ENCODE results near the gene C19orf12.

Gene C19orf12

DNA sequence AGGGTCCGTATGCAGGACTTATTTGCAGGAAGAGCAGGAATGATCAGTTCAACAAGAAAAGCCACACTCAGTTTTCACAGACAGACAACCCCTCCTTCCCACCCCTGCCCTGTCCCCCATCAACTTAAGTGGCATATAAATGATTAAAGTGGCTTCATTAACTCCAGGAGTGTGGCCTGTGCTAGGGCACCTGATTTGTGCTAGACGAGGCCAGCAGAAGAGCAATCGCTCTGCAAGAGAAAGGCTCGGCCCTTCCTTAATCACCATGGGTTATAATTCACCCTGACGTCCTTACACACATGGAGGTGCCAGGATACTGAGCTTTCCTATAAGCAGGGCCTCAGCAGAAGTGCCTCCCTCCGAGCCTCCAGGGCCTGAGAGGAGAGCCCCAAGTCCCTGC is 14.6 kb downstream of the C19orf12 start:
- H3K4me2 ChIP-seq (ENCODE audit: low read length), result no peak overlapping the region
- H3F3A ChIP-seq (ENCODE audit: insufficient read depth, low read length), result no peaks in the 10 kb centered on the region
- H4K20me1 ChIP-seq (ENCODE audit: insufficient read depth, low read length), result no peaks in the 10 kb centered on the region

DNA sequence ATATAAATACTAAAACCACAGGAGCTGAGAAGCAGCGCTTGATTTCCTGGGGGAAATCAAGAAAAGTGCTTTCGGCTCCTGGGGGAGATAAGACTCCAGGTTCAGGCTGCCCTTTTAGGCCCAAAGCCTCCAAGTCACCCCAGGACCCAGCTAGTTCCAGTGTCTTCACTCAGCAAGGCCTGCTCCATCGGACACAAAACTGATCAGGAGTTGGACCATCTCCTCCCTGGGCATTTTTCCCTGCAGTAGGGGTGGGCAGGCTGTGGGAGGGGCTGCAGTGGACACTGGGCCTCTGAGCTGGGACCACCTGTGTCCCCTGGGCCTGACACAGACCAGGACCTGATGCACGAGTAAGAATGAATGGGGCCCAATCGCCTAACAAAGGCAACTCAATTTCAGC is 15.2 kb downstream of the C19orf12 start:
- H3K4me2 ChIP-seq (ENCODE audit: low read length), result no peak overlapping the region
- H3K4me3 ChIP-seq (ENCODE audit: low read depth, low read length, poor library complexity, severe bottlenecking), result no peak overlapping the region
- H3K27me3 ChIP-seq (ENCODE audit: insufficient read depth, low read length), result no peaks in the 10 kb centered on the region
- no peaks in the 10 kb centered on the region for H3F3A ChIP-seq (ENCODE audit: insufficient read depth, low read length)
- no peak overlapping the region for H3K9ac ChIP-seq (ENCODE audit: low read length)
- no peak for TF ChIP-seq EZH2 (IDR thresholded peaks at IDR 0.05; ENCODE audit: borderline replicate concordance, low read length)
- no peak for TF ChIP-seq CTCF (IDR thresholded peaks at IDR 0.05; ENCODE audit: low read length)
- H3K9me3 ChIP-seq (ENCODE audit: low read length), result no peaks in the 10 kb centered on the region
- H4K20me1 ChIP-seq (ENCODE audit: insufficient read depth, low read length), result no peaks in the 10 kb centered on the region
- H3K4me1 ChIP-seq (ENCODE audit: insufficient read depth, low read length, severe bottlenecking), result no peaks in the 10 kb centered on the region
- no peak overlapping the region for H3K27ac ChIP-seq (ENCODE audit: low read depth, low read length, poor library complexity, severe bottlenecking)
- H2AFZ ChIP-seq (ENCODE audit: low read length), result no peak overlapping the region
- H3K36me3 ChIP-seq (ENCODE audit: insufficient read depth, low read length), result peaks cover 5% of the 10 kb centered on the region
- H3K9me2 ChIP-seq (ENCODE audit: low read depth, low read length), result no peaks in the 10 kb centered on the region
- no peaks in the 10 kb centered on the region for H3K79me2 ChIP-seq (ENCODE audit: insufficient read depth, low read length)

More for the DNA sequence above, 14.6 kb downstream of the C19orf12 start:
- H3K9me3 ChIP-seq (ENCODE audit: low read length), result no peaks in the 10 kb centered on the region
- H2AFZ ChIP-seq (ENCODE audit: low read length), result no peak overlapping the region
- no peak overlapping the region for H3K9ac ChIP-seq (ENCODE audit: low read length)
- no peaks in the 10 kb centered on the region for H3K79me2 ChIP-seq (ENCODE audit: insufficient read depth, low read length)
- no peak overlapping the region for H3K4me3 ChIP-seq (ENCODE audit: low read depth, low read length, poor library complexity, severe bottlenecking)
- no peaks in the 10 kb centered on the region for H3K4me1 ChIP-seq (ENCODE audit: insufficient read depth, low read length, severe bottlenecking)
- TF ChIP-seq CTCF (IDR thresholded peaks at IDR 0.05; ENCODE audit: low read length) (no peak), EZH2 (IDR thresholded peaks at IDR 0.05; ENCODE audit: borderline replicate concordance, low read length) (no peak)
- no peak overlapping the region for H3K27ac ChIP-seq (ENCODE audit: low read depth, low read length, poor library complexity, severe bottlenecking)
- no peaks in the 10 kb centered on the region for H3K27me3 ChIP-seq (ENCODE audit: insufficient read depth, low read length)
- H3K9me2 ChIP-seq (ENCODE audit: low read depth, low read length), result no peaks in the 10 kb centered on the region
- peaks cover 9% of the 10 kb centered on the region for H3K36me3 ChIP-seq (ENCODE audit: insufficient read depth, low read length)

- H4K20me1 ChIP-seq (ENCODE audit: insufficient read depth, low read length), result no peaks in the 10 kb centered on the region
- no peak overlapping the region for H2AFZ ChIP-seq (ENCODE audit: low read length)
- no peak overlapping the region for H3K27ac ChIP-seq (ENCODE audit: low read depth, low read length, poor library complexity, severe bottlenecking)
- no peaks in the 10 kb centered on the region for H3K27me3 ChIP-seq (ENCODE audit: insufficient read depth, low read length)
- TF ChIP-seq CTCF (IDR thresholded peaks at IDR 0.05; ENCODE audit: low read length) (no peak), EZH2 (IDR thresholded peaks at IDR 0.05; ENCODE audit: borderline replicate concordance, low read length) (no peak)
- H3K4me1 ChIP-seq (ENCODE audit: insufficient read depth, low read length, severe bottlenecking), result no peaks in the 10 kb centered on the region
- H3K4me3 ChIP-seq (ENCODE audit: low read depth, low read length, poor library complexity, severe bottlenecking), result no peak overlapping the region
- no peak overlapping the region for H3K9ac ChIP-seq (ENCODE audit: low read length)
- no peaks in the 10 kb centered on the region for H3K36me3 ChIP-seq (ENCODE audit: insufficient read depth, low read length)
- no peak overlapping the region for H3K4me2 ChIP-seq (ENCODE audit: low read length)
- no peaks in the 10 kb centered on the region for H3K79me2 ChIP-seq (ENCODE audit: insufficient read depth, low read length)
- H3F3A ChIP-seq (ENCODE audit: insufficient read depth, low read length), result no peaks in the 10 kb centered on the region
- no peaks in the 10 kb centered on the region for H3K9me2 ChIP-seq (ENCODE audit: low read depth, low read length)
- H3K9me3 ChIP-seq (ENCODE audit: low read length), result no peaks in the 10 kb centered on the region
Observed at GRCh38 chr19:29697523-29698261, 17.4 kb downstream of the C19orf12 start.

Measured in OCI-LY1 (cell line).